CD4-positive, alpha-beta T cell treated with Interleukin-12 subunit alpha and Interleukin-12 subunit beta, for 1 hour (primary cell): Measurements from ENCODE around the gene R3HDM2.
A peak's percentile ranks its signal among the peaks of the same experiment; 100 is the strongest.

Experiments used
- DNase-seq: peaks from one replicate; pipeline ENCODE4 v3.0.0-alpha.2; 2020

R3HDM2 gene

GRCh38 chr12:57224973-57225679, 205.7 kb downstream of the R3HDM2 start:
- peak; percentile 67 for DNase-seq

- no peak for DNase-seq
Measured at GRCh38 chr12:57224278-57224972, 206.4 kb downstream of the R3HDM2 start.

- DNase-seq: peak; percentile 67
Measured at GRCh38 chr12:57223191-57224165, 207.4 kb downstream of the R3HDM2 start.

GRCh38 chr12:57222286-57223190, 208.3 kb downstream of the R3HDM2 start:
- DNase-seq: no peak

- no peak for DNase-seq
Measured at GRCh38 chr12:57221169-57221917, 209.5 kb downstream of the R3HDM2 start.

GRCh38 chr12:57220770-57221168, 210.1 kb downstream of the R3HDM2 start:
- DNase-seq: no peak

GRCh38 chr12:57219993-57220754, 210.7 kb downstream of the R3HDM2 start:
- no peak for DNase-seq

- no peak for DNase-seq
Measured at GRCh38 chr12:57219205-57219992, 211.4 kb downstream of the R3HDM2 start.

- DNase-seq: no peak
Measured at GRCh38 chr12:57218030-57218853, 212.6 kb downstream of the R3HDM2 start.

GRCh38 chr12:57216921-57217879, 213.6 kb downstream of the R3HDM2 start:
- DNase-seq: peak; percentile 54

- peak; percentile 67 for DNase-seq
Measured at GRCh38 chr12:57216014-57216911, 214.6 kb downstream of the R3HDM2 start, which contains the start of gene NXPH4. TSS of gene NXPH4 (plus strand) at chr12:57216794. CDS start at chr12:57216970, 176 bp downstream.

GRCh38 chr12:57215668-57216013, 215.2 kb downstream of the R3HDM2 start:
- peak; percentile 53 for DNase-seq

GRCh38 chr12:57215065-57215464, 215.8 kb downstream of the R3HDM2 start:
- no peak for DNase-seq

- DNase-seq: peak; percentile 76
Measured at GRCh38 chr12:57214398-57214781, 216.5 kb downstream of the R3HDM2 start.

- no peak for DNase-seq
Measured at GRCh38 chr12:57213763-57214397, 217.0 kb downstream of the R3HDM2 start.
